ENCODE data around the gene KIF1B.
"Not testable (repeated sequence)": the region's sequence is repeated elsewhere in the genome, so short reads cannot be mapped to it uniquely, and the experiment has no call there.

KIF1B gene

GRCh38 chr1:10400013-10400412 is 189.6 kb downstream of the KIF1B start:
- TF ChIP-seq ZNF274 (IDR thresholded peaks at IDR 0.05; ENCODE audit: low read depth, low read length), result no peak
- peak overlapping the region; percentile 91 for H3K4me3 ChIP-seq (ENCODE audit: low read length)

GRCh38 chr1:10401281-10401680 is 190.9 kb downstream of the KIF1B start:
- TF ChIP-seq ZNF274 (IDR thresholded peaks at IDR 0.05; ENCODE audit: low read depth, low read length), result no peak
- H3K4me3 ChIP-seq (ENCODE audit: low read length), result no peak overlapping the region

GRCh38 chr1:10402729-10403274 is 192.4 kb downstream of the KIF1B start:
- H3K4me3 ChIP-seq (ENCODE audit: low read length), result no peak overlapping the region
- TF ChIP-seq ZNF274 (IDR thresholded peaks at IDR 0.05; ENCODE audit: low read depth, low read length), result no peak

GRCh38 chr1:10407201-10407600 is 196.8 kb downstream of the KIF1B start:
- no peak overlapping the region for H3K4me3 ChIP-seq (ENCODE audit: low read length)
- no peak for TF ChIP-seq ZNF274 (IDR thresholded peaks at IDR 0.05; ENCODE audit: low read depth, low read length)

- TF ChIP-seq ZNF274 (IDR thresholded peaks at IDR 0.05; ENCODE audit: low read depth, low read length), result no peak
- no peak overlapping the region for H3K4me3 ChIP-seq (ENCODE audit: low read length)
Observed at GRCh38 chr1:10415211-10415930, 205.0 kb downstream of the KIF1B start.

GRCh38 chr1:10415967-10416366 is 205.6 kb downstream of the KIF1B start:
- H3K4me3 ChIP-seq (ENCODE audit: low read length), result not testable (repeated sequence)

GRCh38 chr1:10418741-10419140 is 208.4 kb downstream of the KIF1B start:
- H3K4me3 ChIP-seq (ENCODE audit: low read length), result not testable (repeated sequence)

- no peak overlapping the region for H3K4me3 ChIP-seq (ENCODE audit: low read length)
- TF ChIP-seq ZNF274 (IDR thresholded peaks at IDR 0.05; ENCODE audit: low read depth, low read length), result no peak
Observed at GRCh38 chr1:10419351-10419750, 209.0 kb downstream of the KIF1B start.

- H3K4me3 ChIP-seq (ENCODE audit: low read length), result no peak overlapping the region
- no peak for TF ChIP-seq ZNF274 (IDR thresholded peaks at IDR 0.05; ENCODE audit: low read depth, low read length)
Observed at GRCh38 chr1:10421637-10422036, 211.3 kb downstream of the KIF1B start.

GRCh38 chr1:10424034-10424433 is 213.7 kb downstream of the KIF1B start:
- no peak for TF ChIP-seq ZNF274 (IDR thresholded peaks at IDR 0.05; ENCODE audit: low read depth, low read length)
- no peak overlapping the region for H3K4me3 ChIP-seq (ENCODE audit: low read length)

GRCh38 chr1:10424651-10425050 is 214.3 kb downstream of the KIF1B start:
- TF ChIP-seq ZNF274 (IDR thresholded peaks at IDR 0.05; ENCODE audit: low read depth, low read length), result no peak
- H3K4me3 ChIP-seq (ENCODE audit: low read length), result no peak overlapping the region

GRCh38 chr1:10425826-10426534 is 215.6 kb downstream of the KIF1B start:
- not testable (repeated sequence) for H3K4me3 ChIP-seq (ENCODE audit: low read length)

GRCh38 chr1:10426535-10426848 is 216.1 kb downstream of the KIF1B start:
- H3K4me3 ChIP-seq (ENCODE audit: low read length), result not testable (repeated sequence)

GRCh38 chr1:10428984-10429383 is 218.6 kb downstream of the KIF1B start:
- TF ChIP-seq ZNF274 (IDR thresholded peaks at IDR 0.05; ENCODE audit: low read depth, low read length), result no peak
- H3K4me3 ChIP-seq (ENCODE audit: low read length), result no peak overlapping the region

GRCh38 chr1:10429868-10430215 is 219.5 kb downstream of the KIF1B start:
- H3K4me3 ChIP-seq (ENCODE audit: low read length), result peak overlapping the region; percentile 77
- TF ChIP-seq ZNF274 (IDR thresholded peaks at IDR 0.05; ENCODE audit: low read depth, low read length), result no peak
